ENCODE data around the gene MYZAP.

Gene MYZAP

DNA sequence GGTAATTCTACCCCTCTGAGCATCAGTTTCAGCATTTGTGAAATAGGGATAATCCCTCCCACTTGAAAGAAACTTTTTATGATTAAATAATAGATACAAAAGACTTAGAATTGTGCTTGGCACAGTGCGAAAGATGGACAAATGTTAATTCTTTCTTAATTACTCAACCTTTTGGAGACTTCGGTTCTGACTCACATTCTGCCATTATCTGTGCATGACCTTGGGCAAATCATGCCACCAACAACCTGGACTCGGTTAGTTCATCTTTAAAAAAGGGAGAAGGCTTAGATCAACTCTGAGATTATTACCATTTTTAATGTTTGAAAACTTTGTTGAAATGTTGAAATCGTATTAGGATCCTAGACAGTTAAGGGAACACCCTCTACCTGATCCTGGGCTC, 74.2 kb downstream of the MYZAP start:
- no peak for DNase-seq

DNA sequence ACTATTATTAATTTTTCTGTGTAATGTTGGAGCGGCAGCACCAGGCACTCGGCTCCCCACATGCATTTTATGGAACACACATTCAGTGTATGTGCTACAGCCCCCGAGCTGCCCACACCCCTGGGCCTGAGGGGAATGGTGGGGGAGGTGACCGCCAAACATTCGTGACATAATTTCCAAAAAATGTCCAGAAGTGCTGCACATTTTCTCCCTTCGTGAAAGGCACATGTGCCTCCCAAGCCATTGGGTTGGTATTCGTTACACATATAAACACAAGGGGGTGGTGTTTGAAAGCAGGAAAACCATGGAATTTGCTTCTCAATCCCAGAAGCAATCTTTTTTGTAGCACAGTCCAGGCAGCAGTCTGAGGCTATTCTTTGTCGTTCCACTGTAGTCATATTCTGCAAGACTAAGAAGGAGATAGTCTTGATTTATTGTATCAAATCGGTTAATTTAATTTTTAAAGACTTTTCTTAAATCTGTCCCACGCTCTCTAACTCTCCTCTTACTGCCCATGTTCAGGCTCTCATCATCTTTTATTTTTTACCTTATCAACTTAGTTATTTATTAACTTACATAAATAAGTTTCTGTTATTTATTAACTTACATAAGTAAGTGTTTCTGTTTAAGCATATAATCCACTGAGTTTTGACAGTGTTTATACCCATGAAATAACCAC, 75.6 kb downstream of the MYZAP start:
- no peak for DNase-seq

- no peak for DNase-seq
These were observed 76.3 kb downstream of the MYZAP start for GRCh38 chr15:57668016-57668415.

DNA sequence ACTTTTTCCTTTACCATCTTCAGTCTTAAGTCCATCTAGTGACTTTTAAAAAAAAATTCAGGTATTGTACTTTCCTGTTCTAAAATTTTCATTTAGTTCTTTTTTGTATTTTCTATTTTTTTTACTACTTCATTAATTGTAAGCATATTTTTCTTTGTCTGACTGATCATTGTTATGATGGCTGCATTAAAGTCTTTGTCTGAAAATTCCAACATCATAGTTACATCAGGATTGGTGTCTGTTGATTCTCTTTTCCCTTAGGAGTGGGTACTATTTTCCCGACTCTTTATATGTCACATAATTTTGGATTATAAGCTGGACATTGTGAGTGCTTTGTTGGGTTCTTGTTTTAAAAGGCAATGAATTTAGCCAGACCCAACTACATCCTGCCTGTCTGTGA, 79.9 kb downstream of the MYZAP start:
- DNase-seq = no peak

DNA sequence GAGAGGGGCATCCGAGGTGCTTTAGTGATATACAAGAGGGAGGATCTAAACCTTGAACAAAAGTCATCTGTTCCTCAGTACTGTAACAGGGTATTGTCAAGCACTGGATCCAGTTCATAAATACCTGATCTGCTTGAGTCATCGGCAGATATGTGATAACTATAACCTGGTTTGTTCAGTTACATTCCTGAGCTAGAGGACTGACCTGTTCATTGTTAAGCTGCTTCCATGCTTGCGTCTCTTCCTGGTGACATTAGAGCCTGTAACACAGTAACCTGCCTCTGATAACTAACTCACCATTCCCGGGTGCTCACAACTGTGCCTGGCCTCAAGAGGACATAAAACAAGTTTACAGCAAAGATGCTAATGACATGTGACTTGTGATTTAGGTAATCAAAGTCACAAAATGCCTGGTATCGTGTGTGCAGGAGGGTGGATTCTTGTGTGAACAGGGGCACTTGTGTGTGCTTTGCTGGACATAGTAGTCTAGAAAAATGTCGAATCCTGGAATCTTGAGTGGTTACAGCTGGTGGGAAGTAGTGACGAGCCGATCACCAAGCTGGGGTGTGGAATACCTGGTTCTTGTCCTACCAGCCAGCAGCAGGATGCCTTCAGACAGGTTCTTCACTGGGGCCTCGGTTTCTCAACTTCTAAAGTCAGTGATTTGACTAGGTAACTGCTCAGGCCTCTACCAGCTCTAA, 83.9 kb downstream of the MYZAP start:
- no peak for DNase-seq

DNA sequence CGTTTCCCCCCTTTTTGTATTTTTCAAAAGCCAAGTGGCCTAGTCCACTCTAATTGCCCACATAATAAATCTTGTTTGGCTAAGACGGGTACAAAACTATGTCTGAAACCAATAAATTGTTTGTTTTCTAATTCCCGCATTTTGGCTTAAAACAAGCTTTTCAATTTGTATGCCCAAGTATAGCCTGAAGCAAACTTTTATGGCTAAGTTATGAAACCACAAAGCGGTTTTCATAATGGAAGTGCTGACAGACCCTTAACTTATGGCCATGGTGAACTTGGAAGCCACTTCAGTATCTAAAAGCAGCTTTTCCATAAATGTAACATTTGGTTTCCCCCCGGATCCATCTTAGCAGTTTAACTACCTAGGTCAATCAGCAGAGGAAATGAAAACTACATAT, 84.9 kb downstream of the MYZAP start:
- no peak for DNase-seq

- DNase-seq = no peak
These were observed 85.5 kb downstream of the MYZAP start for GRCh38 chr15:57677204-57677603.

- DNase-seq = no peak
These were observed 88.3 kb downstream of the MYZAP start for GRCh38 chr15:57680021-57680420.

- DNase-seq = no peak
These were observed 89.3 kb downstream of the MYZAP start for GRCh38 chr15:57681011-57681410.

DNA sequence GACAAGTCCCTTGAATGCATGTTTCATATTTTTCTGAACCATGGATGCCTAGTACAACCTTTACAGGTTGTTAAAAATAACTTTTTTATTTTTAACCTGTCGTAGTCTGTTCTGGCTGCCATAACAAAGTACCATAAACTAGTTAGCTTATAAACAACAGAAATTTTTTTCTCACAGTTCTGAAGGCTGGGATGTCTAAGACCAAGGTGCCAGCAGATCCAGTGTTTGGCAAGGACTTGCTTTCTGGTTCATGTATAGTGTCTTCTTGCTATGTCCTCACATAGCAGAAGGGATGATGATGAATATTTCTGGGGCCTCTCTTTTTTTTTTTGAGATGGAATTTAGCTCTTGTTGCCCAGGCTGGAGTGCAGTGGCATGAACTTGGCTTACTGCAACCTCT, 91.8 kb downstream of the MYZAP start:
- no peak for DNase-seq

GRCh38 chr15:57684491-57685151, 92.9 kb downstream of the MYZAP start:
- DNase-seq = no peak

GRCh38 chr15:57685306-57686095, 93.8 kb downstream of the MYZAP start:
- no peak for DNase-seq

DNA sequence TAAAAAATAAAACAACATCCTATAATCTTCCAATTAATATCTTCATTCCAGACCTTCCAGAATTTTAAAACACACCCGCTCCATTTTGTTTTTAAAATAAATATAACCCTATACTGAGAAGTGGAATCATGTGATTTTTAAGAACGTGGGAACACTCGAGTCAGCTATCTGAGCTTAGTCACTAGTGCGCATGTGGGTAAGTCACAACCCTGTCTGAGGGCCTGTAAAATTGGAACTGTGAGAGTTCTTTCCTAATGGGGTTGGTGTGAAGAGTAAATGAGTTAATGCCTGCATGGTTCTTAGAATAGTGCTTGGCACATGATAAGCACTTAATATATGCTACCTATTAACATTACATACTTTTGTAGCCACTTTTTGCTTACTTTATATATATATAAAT, 95.0 kb downstream of the MYZAP start:
- no peak for DNase-seq

DNA sequence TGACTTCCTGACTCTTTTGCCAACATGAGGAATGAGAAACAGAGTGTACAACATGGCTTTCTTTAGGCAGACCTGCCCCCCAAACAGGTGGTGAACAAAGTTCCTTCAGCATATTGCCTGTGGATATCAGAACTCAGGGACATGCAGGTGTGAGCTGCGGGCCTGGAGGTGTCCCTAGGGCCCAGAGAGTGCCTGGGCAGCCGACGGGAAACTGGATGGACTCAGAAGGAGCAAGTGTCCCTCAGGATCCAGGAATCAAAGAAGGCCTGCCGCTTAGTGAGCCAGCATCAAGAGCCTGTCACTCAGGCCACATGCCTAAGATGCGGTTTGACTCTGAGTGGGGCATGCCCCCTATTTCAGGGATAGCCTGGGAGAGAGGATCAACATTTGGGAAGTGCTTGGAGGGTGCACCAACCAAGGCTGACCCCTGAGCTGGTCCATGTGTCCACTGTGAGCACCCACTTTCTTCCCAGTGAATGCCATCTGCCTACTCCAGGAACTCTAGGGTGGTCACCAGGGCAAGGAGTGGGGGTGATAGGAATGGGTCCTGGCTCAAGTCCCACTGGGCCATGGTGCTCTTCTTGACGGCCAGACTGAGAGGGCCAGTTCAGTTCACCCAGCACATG, 98.8 kb downstream of the MYZAP start:
- no peak for DNase-seq

DNA sequence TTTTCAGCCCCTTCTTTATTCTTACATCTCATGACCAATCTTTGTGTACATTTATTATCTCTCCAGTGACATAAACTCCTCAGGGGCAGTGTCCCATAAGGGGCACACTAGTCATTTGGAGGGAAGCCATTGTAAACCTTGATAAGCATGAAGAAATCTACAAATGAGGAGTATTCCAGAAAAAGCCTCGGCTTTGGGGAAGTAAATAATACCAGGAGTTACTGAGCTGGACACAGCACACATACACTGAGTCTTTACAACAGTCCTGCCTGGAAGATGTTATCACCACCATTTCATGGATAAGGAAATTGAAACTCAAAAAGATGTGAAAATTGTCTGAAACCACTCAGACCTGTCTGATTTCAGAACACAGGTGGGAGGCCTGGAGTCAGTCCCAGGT, 99.4 kb downstream of the MYZAP start:
- DNase-seq = no peak

- DNase-seq = no peak
These were observed 101.0 kb downstream of the MYZAP start for GRCh38 chr15:57692709-57693108.

DNA sequence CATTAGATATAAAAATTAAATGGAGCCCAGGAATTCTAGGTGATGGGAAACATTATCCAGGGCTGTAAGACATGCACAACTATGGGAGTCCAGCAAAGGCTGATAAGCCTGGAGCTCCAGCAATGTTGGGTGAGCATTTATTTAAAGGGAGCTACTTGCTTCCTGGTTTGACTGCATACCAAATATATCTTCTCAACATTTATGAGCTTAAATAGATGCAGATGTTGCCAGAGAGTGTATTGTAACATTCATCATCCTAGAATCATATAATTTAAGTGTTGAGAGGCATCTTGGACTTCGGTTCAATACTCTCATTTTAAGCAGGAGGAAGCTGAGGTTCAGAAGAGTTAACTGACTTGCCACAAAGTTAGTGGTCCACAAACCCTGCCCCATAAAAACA, 102.6 kb downstream of the MYZAP start:
- DNase-seq = no peak

- DNase-seq = no peak
These were observed 104.4 kb downstream of the MYZAP start for GRCh38 chr15:57696146-57696545.

DNA sequence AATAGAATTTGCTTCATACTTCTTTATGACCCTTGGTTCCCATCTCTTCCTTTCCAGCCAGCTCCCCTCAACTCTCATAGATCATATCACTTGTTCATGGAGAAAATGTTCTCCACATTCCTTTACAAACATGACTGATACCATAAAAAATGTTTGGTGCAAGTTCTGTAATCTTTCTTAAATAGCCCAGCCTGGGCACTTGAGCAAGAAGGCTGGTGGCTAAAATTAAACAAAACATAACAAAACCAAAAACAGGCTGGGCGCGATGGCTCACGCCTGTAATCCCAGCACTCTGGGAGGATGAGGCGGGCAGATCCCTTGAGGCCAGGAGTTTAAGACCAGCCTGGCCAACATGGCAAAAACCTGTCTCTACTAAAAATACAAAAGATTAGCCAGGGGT, 105.9 kb downstream of the MYZAP start:
- DNase-seq = no peak

- no peak for DNase-seq
These were observed 106.5 kb downstream of the MYZAP start for GRCh38 chr15:57698243-57698642.

- no peak for DNase-seq
These were observed 107.3 kb downstream of the MYZAP start for GRCh38 chr15:57698991-57699390.

GRCh38 chr15:57703387-57703786, 111.7 kb downstream of the MYZAP start:
- no peak for DNase-seq

GRCh38 chr15:57704441-57704840, 112.7 kb downstream of the MYZAP start:
- no peak for DNase-seq

Data from activated naive CD4-positive, alpha-beta T cell treated with Interleukin-2 at 50 U/mL for 16 hours (primary cell).